ENCODE results near the gene ARCN1.
"Not testable (repeated sequence)": the region's sequence is repeated elsewhere in the genome, so short reads cannot be mapped to it uniquely, and the experiment has no call there.

ARCN1 gene

GRCh38 chr11:118605116-118605867, 33.1 kb downstream of the ARCN1 start:
- peak; percentile 94 for DNase-seq (ENCODE audit: low read depth, low spot score)

GRCh38 chr11:118606157-118606843, 34.1 kb downstream of the ARCN1 start:
- DNase-seq (ENCODE audit: low read depth, low spot score), result no peak

- DNase-seq (ENCODE audit: low read depth, low spot score), result no peak
Observed at GRCh38 chr11:118606844-118607228, 34.6 kb downstream of the ARCN1 start.

GRCh38 chr11:118607401-118608359, 35.5 kb downstream of the ARCN1 start, which contains the start of gene PHLDB1:
PHLDB1 (plus strand) TSS chr11:118607615; CDS start chr11:118613837, 6,222 bp downstream.
- DNase-seq (ENCODE audit: low read depth, low spot score), result no peak

- no peak for DNase-seq (ENCODE audit: low read depth, low spot score)
Observed at GRCh38 chr11:118608360-118609227, 36.4 kb downstream of the ARCN1 start.

- no peak for DNase-seq (ENCODE audit: low read depth, low spot score)
Observed at GRCh38 chr11:118609380-118610224, 37.4 kb downstream of the ARCN1 start.

GRCh38 chr11:118610225-118610772, 38.1 kb downstream of the ARCN1 start:
- no peak for DNase-seq (ENCODE audit: low read depth, low spot score)

GRCh38 chr11:118610773-118611432, 38.7 kb downstream of the ARCN1 start:
- DNase-seq (ENCODE audit: low read depth, low spot score), result no peak

- DNase-seq (ENCODE audit: low read depth, low spot score), result not testable (repeated sequence)
Observed at GRCh38 chr11:118611433-118611795, 39.2 kb downstream of the ARCN1 start.

GRCh38 chr11:118612378-118612777, 40.2 kb downstream of the ARCN1 start:
- no peak for DNase-seq (ENCODE audit: low read depth, low spot score)

GRCh38 chr11:118614511-118614910, 42.3 kb downstream of the ARCN1 start:
- DNase-seq (ENCODE audit: low read depth, low spot score), result no peak

GRCh38 chr11:118615282-118615975, 43.2 kb downstream of the ARCN1 start:
- no peak for DNase-seq (ENCODE audit: low read depth, low spot score)

GRCh38 chr11:118615976-118616371, 43.8 kb downstream of the ARCN1 start:
- DNase-seq (ENCODE audit: low read depth, low spot score), result no peak

GRCh38 chr11:118618115-118618990, 46.1 kb downstream of the ARCN1 start:
- no peak for DNase-seq (ENCODE audit: low read depth, low spot score)

- no peak for DNase-seq (ENCODE audit: low read depth, low spot score)
Observed at GRCh38 chr11:118618991-118619375, 46.8 kb downstream of the ARCN1 start.

GRCh38 chr11:118619444-118620197, 47.4 kb downstream of the ARCN1 start:
- DNase-seq (ENCODE audit: low read depth, low spot score), result no peak

- DNase-seq (ENCODE audit: low read depth, low spot score), result no peak
Observed at GRCh38 chr11:118620529-118621070, 48.4 kb downstream of the ARCN1 start.
